NCI-H748 (cell line): Measurements from ENCODE around the gene DEPDC1B.
"Not testable (repeated sequence)": the region's sequence is repeated elsewhere in the genome, so short reads cannot be mapped to it uniquely, and the experiment has no call there.

Source experiments
- DNase-seq: peaks from one replicate; lab custom pipeline; 2025; ENCODE audit not compliant: unreplicated experiment; lab: John Stamatoyannopoulos, UW

DEPDC1B gene

GRCh38 chr5:60651872-60652620 is 47.9 kb downstream of the DEPDC1B start:
- no peak for DNase-seq

- peak; percentile 43 for DNase-seq
These were observed 50.6 kb downstream of the DEPDC1B start for GRCh38 chr5:60649288-60649917.

- no peak for DNase-seq
These were observed 51.8 kb downstream of the DEPDC1B start for GRCh38 chr5:60648175-60648574.

GRCh38 chr5:60640901-60641300 is 59.1 kb downstream of the DEPDC1B start:
- DNase-seq: no peak

GRCh38 chr5:60639544-60639943 is 60.4 kb downstream of the DEPDC1B start:
- no peak for DNase-seq

- no peak for DNase-seq
These were observed 61.7 kb downstream of the DEPDC1B start for GRCh38 chr5:60638300-60638699.

- no peak for DNase-seq
These were observed 63.3 kb downstream of the DEPDC1B start for GRCh38 chr5:60636644-60637043.

- no peak for DNase-seq
These were observed 64.0 kb downstream of the DEPDC1B start for GRCh38 chr5:60636001-60636400.

- DNase-seq: no peak
These were observed 65.9 kb downstream of the DEPDC1B start for GRCh38 chr5:60634051-60634450.

- no peak for DNase-seq
These were observed 66.6 kb downstream of the DEPDC1B start for GRCh38 chr5:60633341-60633740.

GRCh38 chr5:60632153-60632552 is 67.8 kb downstream of the DEPDC1B start:
- no peak for DNase-seq

GRCh38 chr5:60630836-60631235 is 69.1 kb downstream of the DEPDC1B start:
- no peak for DNase-seq

GRCh38 chr5:60630179-60630578 is 69.8 kb downstream of the DEPDC1B start:
- no peak for DNase-seq

- DNase-seq: not testable (repeated sequence)
These were observed 75.1 kb downstream of the DEPDC1B start for GRCh38 chr5:60624875-60625274.

GRCh38 chr5:60620752-60621151 is 79.2 kb downstream of the DEPDC1B start:
- DNase-seq: not testable (repeated sequence)

- DNase-seq: no peak
These were observed 86.1 kb downstream of the DEPDC1B start for GRCh38 chr5:60613826-60614225.

- DNase-seq: no peak
These were observed 88.7 kb downstream of the DEPDC1B start for GRCh38 chr5:60611099-60611740.

GRCh38 chr5:60604771-60605170 is 95.2 kb downstream of the DEPDC1B start:
- no peak for DNase-seq

- DNase-seq: no peak
These were observed 101.5 kb downstream of the DEPDC1B start for GRCh38 chr5:60598424-60598823.

GRCh38 chr5:60597572-60598320 is 102.2 kb downstream of the DEPDC1B start:
- no peak for DNase-seq

GRCh38 chr5:60594715-60595477 is 105.1 kb downstream of the DEPDC1B start:
- no peak for DNase-seq
